Uterus (tissue), 4 donors: ENCODE results near the gene PTBP2. TPM values are rescaled to one million over a fixed set of nuclear protein-coding genes. Genes with fewer than 3 reads are reported as not detected.

Source experiments
- DNase-seq, 2 donors: peaks; one replicate each; pipeline ENCODE4 v3.0.0-alpha.2; 2019 to 2020
- H3K27ac ChIP-seq, 2 donors: fragments of 200-600 bp; sonication (generic); 1 replicate in 1 of 2; 2 replicates in 1 of 2; pipeline ENCODE4 v1.5.1; 2016 to 2018
- H3K27me3 ChIP-seq, 2 donors: fragments of 200-600 bp; sonication (generic); one replicate each; pipeline ENCODE4 v1.5.1; 2018 to 2019; ENCODE audit warnings: control low read depth in 1 of 2
- H3K36me3 ChIP-seq, 2 donors: fragments of 200-600 bp; sonication (generic); one replicate each; pipeline ENCODE4 v1.5.1; 2019; ENCODE audit warnings: control low read depth in 1 of 2
- H3K4me1 ChIP-seq, 2 donors: fragments of 200-600 bp; sonication (generic); one replicate each; pipeline ENCODE4 v1.5.1; 2018 to 2019; ENCODE audit warnings: control low read depth in 1 of 2
- H3K4me3 ChIP-seq, 2 donors: fragments of 200-600 bp; sonication (generic); 1 replicate in 1 of 2; 2 replicates in 1 of 2; pipeline ENCODE4 v1.5.1; 2018 to 2019; ENCODE audit warnings: mild to moderate bottlenecking in 1 of 2
- H3K9me3 ChIP-seq, 2 donors: fragments of 200-600 bp; sonication (generic); one replicate each; pipeline ENCODE4 v1.5.1; 2019; ENCODE audit warnings: control low read depth in 1 of 2
- POLR2A ChIP-seq, 2 donors: fragments of 450-650 bp; IDR thresholded peaks; one replicate each; pipeline ENCODE4 v1.6.1; 2016; ENCODE audit warnings: antibody characterized with exemption in 2 of 2, mild to moderate bottlenecking in 1 of 2, moderate library complexity in 1 of 2
- intact Hi-C: fragments of 100-400 bp; cut with DNase I; formaldehyde crosslinking; loops from one replicate; pipeline ENCODE4 v1.15.1; 2023; ENCODE audit warnings: low total_unique reads
- total RNA-seq, 4 donors: library from RNA; depleted of rRNA in 3 of 4; stranded (reverse); fragments of >200 nt in 3 of 4; gene quantifications; one replicate each; pipeline versions ENCODE4 v1.1.0 to v1.2.4, GENCODE V29; 2014 to 2023
- TF ChIP-seq, protein P1 (sequence below), 4 experiments: fragments of 200-600 bp in 2 of 4; fragments of 450-650 bp in 2 of 4; sonication (generic) in 2 of 4; IDR thresholded peaks; one replicate each; pipeline ENCODE4 v1.5.1; 2016 to 2019; ENCODE audit warnings: antibody characterized with exemption in 4 of 4, mild to moderate bottlenecking in 2 of 4, moderate library complexity in 1 of 4
- donor health status: DM: yes; HTN: yes; CAD: no.

The PTBP2 gene
- total RNA-seq, 4 donors from 2014 or later, result 32.3 to 189 (median 57.5) TPM

DNA sequence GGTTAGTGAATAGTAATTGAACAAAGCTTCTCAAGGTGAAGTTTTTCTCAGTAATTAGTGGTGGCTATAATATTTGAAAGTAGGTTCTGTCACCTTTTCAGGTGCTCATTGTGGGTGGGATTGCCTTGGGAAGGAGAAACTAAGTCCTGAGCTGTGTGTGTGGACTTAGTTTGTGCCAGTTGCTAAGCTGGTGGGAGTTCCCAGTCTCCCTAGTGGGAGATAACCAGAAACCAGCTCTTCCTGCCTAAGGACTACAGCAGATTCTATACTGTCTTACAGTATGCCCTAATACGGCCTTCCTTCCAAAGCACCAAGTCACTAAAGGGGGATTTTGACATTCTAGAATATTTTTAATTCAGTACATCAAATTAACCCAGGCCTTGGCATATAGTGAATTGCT, 94.3 kb downstream of the PTBP2 start:
- intact Hi-C loops, result no loop called here
- H3K27ac ChIP-seq, result no peak overlapping the region
- no peaks in the 10 kb centered on the region for H3K4me1 ChIP-seq
- H3K4me3 ChIP-seq, result no peak overlapping the region
- no peaks in the 10 kb centered on the region for H3K27me3 ChIP-seq
- TF ChIP-seq, protein P1, sequence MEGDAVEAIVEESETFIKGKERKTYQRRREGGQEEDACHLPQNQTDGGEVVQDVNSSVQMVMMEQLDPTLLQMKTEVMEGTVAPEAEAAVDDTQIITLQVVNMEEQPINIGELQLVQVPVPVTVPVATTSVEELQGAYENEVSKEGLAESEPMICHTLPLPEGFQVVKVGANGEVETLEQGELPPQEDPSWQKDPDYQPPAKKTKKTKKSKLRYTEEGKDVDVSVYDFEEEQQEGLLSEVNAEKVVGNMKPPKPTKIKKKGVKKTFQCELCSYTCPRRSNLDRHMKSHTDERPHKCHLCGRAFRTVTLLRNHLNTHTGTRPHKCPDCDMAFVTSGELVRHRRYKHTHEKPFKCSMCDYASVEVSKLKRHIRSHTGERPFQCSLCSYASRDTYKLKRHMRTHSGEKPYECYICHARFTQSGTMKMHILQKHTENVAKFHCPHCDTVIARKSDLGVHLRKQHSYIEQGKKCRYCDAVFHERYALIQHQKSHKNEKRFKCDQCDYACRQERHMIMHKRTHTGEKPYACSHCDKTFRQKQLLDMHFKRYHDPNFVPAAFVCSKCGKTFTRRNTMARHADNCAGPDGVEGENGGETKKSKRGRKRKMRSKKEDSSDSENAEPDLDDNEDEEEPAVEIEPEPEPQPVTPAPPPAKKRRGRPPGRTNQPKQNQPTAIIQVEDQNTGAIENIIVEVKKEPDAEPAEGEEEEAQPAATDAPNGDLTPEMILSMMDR (IDR thresholded peaks at IDR 0.05), result no peak
- no peak for TF ChIP-seq POLR2A (IDR thresholded peaks at IDR 0.05)
- DNase-seq, result no peak
- H3K9me3 ChIP-seq, result no peaks in the 10 kb centered on the region
- no peaks in the 10 kb centered on the region for H3K36me3 ChIP-seq

DNA sequence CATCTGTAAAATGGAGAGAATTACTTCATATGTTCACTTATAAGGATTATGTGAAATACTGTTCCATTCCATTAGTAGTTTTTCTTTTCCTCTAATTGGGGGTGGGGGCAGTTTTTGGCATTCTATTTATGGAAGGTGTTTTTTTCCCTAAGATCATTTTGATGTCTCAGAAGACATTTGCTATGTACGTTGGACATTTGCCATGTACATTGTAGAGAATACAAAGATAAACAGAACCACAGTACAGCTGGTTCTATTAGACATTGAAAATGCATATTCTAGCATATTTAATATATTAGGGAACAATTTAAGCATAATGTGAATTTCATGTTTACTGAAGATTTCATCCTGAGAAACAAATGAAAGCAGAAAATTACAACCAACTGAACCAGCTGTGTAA, 98.5 kb downstream of the PTBP2 start:
- no peaks in the 10 kb centered on the region for H3K27me3 ChIP-seq
- intact Hi-C loops, result no loop called here
- H3K9me3 ChIP-seq, result no peaks in the 10 kb centered on the region
- no peak overlapping the region for H3K27ac ChIP-seq
- no peak overlapping the region for H3K4me3 ChIP-seq
- H3K4me1 ChIP-seq, result no peaks in the 10 kb centered on the region
- no peak for DNase-seq
- no peaks in the 10 kb centered on the region for H3K36me3 ChIP-seq
- TF ChIP-seq, protein P1 (IDR thresholded peaks at IDR 0.05), result no peak
- no peak for TF ChIP-seq POLR2A (IDR thresholded peaks at IDR 0.05)

DNA sequence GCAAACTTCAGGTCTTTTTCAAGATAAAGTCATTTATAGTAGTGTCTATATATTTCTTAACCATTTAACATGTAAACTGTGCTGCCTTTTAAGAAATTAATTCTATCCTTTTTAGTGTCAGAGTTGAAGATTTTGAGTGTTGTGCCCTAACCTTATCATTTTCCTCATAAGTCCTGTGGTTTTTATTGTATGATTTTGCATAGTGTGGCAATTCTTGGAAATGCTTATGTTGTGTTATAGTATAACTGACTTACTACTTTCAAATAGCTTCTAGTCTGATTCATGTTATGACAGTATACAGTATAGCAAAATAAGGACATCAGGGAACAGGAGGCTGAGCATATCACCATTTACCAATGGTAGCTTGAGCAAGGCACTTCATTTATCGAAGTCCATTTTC, 99.1 kb downstream of the PTBP2 start:
- H3K4me1 ChIP-seq, result no peaks in the 10 kb centered on the region
- TF ChIP-seq POLR2A (IDR thresholded peaks at IDR 0.05), result no peak
- TF ChIP-seq, protein P1 (IDR thresholded peaks at IDR 0.05), result no peak
- H3K4me3 ChIP-seq, result no peak overlapping the region
- H3K27ac ChIP-seq, result no peak overlapping the region
- no peaks in the 10 kb centered on the region for H3K27me3 ChIP-seq
- no peaks in the 10 kb centered on the region for H3K36me3 ChIP-seq
- H3K9me3 ChIP-seq, result no peaks in the 10 kb centered on the region
- DNase-seq, result no peak
- intact Hi-C loops, result no loop called here

DNA sequence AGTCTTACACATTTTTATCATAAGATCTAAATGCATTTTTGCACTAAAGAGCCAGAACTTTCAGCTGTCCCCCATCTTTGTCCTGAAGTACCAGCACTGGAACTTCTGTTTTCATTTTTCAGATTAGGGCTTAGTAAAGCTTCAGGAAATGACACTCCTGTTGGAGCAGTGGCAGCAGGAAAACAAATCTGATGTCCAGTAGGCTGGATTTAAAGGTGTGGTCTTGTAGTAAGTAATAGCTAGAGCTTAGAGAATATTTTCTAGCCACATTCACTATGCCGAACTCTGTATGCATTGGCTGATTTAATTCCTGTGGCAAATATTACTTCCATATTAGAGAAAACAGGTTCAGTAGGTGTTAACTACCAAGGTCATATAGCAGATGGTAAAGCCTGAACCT, 103.6 kb downstream of the PTBP2 start:
- intact Hi-C loops, result no loop called here

DNA sequence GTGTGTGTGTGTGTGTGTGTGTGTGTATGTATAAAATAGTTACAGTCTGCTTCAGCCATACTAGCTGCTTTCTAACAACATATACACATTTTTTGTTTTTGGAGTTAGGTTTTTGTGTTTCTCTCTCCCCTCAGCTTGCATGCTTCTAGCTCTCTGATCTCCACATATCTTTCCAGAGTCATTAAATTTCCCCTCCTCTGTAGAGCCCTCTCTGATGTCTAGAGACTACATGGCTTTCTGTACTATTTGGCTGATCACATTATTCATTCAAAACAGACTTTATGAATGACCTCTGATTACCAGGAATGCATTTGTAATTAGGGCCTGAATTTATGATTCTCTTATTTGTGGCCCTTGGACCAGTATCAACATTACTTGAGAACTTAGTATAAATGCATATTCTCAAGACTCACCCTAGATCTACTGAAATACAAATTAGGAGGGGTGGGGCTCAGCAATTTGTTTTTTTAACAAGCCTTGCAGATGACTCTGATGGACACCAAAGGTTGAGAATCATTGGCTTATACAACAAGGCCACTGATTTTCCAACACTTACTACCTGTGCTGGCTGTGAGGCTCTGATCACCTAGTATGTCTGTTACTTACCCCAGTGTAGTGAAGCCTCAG, 104.5 kb downstream of the PTBP2 start:
- no peaks in the 10 kb centered on the region for H3K9me3 ChIP-seq
- H3K4me3 ChIP-seq, result no peak overlapping the region
- no peak overlapping the region for H3K27ac ChIP-seq
- H3K27me3 ChIP-seq, result no peaks in the 10 kb centered on the region
- DNase-seq, result no peak
- H3K4me1 ChIP-seq, result no peaks in the 10 kb centered on the region
- no peaks in the 10 kb centered on the region for H3K36me3 ChIP-seq
- TF ChIP-seq, protein P1 (IDR thresholded peaks at IDR 0.05), result no peak
- no peak for TF ChIP-seq POLR2A (IDR thresholded peaks at IDR 0.05)
- intact Hi-C loops, result no loop called here

More for the DNA sequence above, 103.6 kb downstream of the PTBP2 start:
- Histone ChIP-seq H3K36me3 (no peaks in the 10 kb centered on the region), H3K9me3 (no peaks in the 10 kb centered on the region), H3K4me3 (no peak overlapping the region), H3K27me3 (no peaks in the 10 kb centered on the region), H3K4me1 (no peaks in the 10 kb centered on the region), H3K27ac (no peak overlapping the region)
- TF ChIP-seq, protein P1 (IDR thresholded peaks at IDR 0.05), result no peak
- TF ChIP-seq POLR2A (IDR thresholded peaks at IDR 0.05), result no peak
- no peak for DNase-seq
